ENCODE measurements around the gene ZSCAN31.
A peak's percentile ranks its signal among the peaks of the same experiment; 100 is the strongest.
"Not testable (repeated sequence)": the region's sequence is repeated elsewhere in the genome, so short reads cannot be mapped to it uniquely, and the experiment has no call there.

ZSCAN31 gene

GRCh38 chr6:28312939-28313338, 23.0 kb downstream of the ZSCAN31 start:
- DNase-seq: no peak

DNA sequence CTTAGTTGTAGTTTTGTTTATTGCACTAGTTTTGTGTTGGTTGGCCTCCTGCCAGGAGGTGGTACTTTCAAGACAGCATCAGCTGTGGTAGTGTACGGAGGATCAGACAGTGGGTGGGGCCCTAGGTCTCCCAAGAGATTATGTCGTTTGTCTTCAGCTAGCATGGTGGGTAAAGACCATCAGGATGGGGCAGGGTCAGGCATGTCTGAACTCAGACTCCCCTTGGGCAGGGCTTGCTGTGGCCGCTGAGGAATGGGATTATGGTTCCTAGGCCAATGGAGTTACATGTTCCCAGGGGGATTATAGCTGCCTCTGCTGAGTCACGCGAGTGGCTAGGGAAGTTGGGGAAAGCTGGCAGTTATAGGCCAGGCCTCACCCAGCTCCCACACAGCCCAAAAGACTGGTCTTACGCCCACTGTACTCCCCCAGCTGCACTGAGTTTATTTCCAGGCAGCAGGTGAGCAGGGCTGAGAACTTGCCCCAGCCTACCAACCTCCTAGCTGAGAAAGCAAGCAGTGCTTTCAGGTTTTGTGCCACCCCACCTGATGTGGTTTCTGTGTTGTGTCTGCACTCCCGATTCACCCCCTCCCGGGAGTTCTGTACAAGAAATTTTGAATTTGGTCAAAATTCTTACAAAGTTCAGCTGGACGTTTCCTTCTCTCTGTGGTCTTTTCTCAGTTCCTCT, 24.7 kb downstream of the ZSCAN31 start:
- DNase-seq: peak; percentile 33

GRCh38 chr6:28306363-28306762, 29.6 kb downstream of the ZSCAN31 start:
- DNase-seq: not testable (repeated sequence)

GRCh38 chr6:28303570-28303969, 32.4 kb downstream of the ZSCAN31 start:
- no peak for DNase-seq

DNA sequence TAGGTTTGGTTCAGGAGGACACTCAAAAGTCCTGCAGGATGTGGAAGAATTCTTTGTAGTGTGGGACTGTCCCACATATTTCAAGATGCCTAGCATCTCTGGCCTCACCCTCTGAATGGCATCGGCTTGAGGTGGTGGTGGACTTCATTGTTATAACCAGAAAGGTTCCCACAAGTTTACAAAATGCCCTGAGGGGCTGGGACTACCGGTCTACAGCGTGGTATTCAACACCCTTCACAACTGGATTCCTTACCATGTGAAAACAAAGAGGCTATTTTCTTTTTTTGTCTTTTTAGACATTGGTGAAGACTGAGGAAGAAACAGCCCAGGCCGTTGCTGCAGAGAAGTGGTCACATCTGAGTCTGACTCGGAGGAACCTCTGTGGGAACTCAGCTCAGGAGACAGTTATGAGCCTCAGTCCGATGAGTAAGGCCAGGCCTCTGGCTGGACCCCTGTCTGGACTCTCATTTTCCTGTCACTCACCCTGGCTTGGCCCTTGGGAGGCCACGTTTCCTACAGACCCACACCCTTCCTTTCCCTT, 39.4 kb downstream of the ZSCAN31 start:
- DNase-seq: no peak

GRCh38 chr6:28295326-28295725, 40.6 kb downstream of the ZSCAN31 start:
- DNase-seq: peak; percentile 11

- DNase-seq: no peak
These were observed 44.4 kb downstream of the ZSCAN31 start for GRCh38 chr6:28291573-28291972.

- peak; percentile 18 for DNase-seq
These were observed 53.0 kb downstream of the ZSCAN31 start for GRCh38 chr6:28282926-28283325.

GRCh38 chr6:28281288-28282064, 54.5 kb downstream of the ZSCAN31 start, which contains the start of gene PGBD1:
Gene PGBD1, plus strand, starts transcription at chr6:28281572. Its CDS starts 2,242 bp downstream, at chr6:28283814.
- DNase-seq: peak; percentile 71

DNA sequence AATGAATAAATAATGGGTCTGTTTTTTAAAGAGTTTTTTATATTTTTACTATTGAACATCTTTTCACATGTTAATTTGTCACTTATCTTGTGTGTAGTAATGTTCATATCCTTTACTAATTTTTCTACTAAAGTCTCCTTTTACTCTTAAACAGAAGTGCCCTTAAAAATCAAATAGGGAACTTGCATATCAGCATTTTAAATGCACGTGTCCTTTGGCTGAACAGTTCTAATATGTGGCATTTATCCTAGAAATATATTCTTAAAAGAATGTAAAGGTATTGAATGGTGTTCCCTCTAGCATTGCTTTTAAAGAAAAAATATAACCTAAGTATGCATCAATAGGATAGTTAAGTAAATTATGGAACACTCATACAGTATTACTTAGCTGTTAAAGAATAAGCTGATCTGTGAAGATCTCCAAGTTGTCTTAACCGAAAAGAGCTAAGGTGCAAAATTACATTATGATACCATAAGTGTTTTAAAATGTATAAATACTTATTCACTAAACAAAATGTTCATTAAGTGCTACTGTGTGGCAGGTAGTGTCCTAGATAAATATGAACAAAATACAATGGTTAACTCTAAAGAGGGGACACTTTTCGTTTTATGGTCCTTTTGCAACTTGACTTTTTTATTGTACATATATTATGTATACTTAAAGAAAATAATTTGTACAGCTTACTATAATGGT, 55.2 kb downstream of the ZSCAN31 start:
- DNase-seq: no peak

DNA sequence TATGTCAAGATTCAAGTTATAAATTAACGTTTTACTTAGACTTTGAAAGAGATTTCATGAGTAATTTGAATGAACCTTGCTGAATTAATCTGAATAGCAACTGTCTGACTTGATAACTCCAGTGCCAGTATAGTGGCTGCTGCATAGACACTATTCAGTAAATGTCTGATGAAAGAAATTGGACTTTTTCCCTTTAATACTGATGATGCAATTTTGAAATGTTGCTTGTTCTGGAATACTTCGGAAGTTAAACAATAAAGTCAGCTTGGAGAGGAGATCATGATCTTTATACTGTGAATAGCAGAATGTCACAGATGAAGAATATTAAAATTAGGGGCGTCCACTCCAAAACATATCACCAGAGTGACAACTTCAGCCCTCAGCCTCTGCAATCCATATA, 58.2 kb downstream of the ZSCAN31 start:
- DNase-seq: no peak

GRCh38 chr6:28274888-28275287, 61.1 kb downstream of the ZSCAN31 start:
- no peak for DNase-seq

Data from RPMI8226 (cell line).